HFF-Myc (cell line): ENCODE results near the gene FAM222B.
"Not testable (repeated sequence)": the region's sequence is repeated elsewhere in the genome, so short reads cannot be mapped to it uniquely, and the experiment has no call there.

ENCODE experiments used
- DNase-seq: peaks from one replicate; pipeline ENCODE4 v3.0.0-alpha.2; 2011; ENCODE audit warnings: low read depth; ENCODE audit errors: extremely low read depth
- H3K4me3 ChIP-seq: replicated peaks from 2 replicates; pipeline ENCODE4 v1.5.1; 2011; ENCODE audit warnings: low read depth, mild to moderate bottlenecking, control low read depth, low read length
- TF ChIP-seq, protein P1 (sequence below): IDR thresholded peaks from 2 replicates; pipeline ENCODE4 v1.5.1; 2012; ENCODE audit warnings: mild to moderate bottlenecking, low read depth, low read length, control low read depth; ENCODE audit errors: missing control alignments

FAM222B gene

DNA sequence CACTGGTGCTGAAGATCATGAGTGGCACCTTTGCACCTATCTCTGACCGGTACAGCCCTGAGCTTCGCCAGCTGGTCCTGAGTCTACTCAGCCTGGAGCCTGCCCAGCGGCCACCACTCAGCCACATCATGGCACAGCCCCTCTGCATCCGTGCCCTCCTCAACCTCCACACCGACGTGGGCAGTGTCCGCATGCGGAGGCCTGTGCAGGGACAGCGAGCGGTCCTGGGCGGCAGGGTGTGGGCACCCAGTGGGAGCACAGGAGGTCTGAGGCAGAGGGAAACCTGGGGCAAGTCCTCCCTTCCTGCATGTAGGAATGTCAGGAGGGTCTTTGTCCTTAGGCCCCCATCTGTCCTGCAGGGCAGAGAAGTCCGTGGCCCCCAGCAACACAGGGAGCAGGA is 105.3 kb downstream of the FAM222B start:
- no peak overlapping the region for H3K4me3 ChIP-seq
- TF ChIP-seq, protein P1, sequence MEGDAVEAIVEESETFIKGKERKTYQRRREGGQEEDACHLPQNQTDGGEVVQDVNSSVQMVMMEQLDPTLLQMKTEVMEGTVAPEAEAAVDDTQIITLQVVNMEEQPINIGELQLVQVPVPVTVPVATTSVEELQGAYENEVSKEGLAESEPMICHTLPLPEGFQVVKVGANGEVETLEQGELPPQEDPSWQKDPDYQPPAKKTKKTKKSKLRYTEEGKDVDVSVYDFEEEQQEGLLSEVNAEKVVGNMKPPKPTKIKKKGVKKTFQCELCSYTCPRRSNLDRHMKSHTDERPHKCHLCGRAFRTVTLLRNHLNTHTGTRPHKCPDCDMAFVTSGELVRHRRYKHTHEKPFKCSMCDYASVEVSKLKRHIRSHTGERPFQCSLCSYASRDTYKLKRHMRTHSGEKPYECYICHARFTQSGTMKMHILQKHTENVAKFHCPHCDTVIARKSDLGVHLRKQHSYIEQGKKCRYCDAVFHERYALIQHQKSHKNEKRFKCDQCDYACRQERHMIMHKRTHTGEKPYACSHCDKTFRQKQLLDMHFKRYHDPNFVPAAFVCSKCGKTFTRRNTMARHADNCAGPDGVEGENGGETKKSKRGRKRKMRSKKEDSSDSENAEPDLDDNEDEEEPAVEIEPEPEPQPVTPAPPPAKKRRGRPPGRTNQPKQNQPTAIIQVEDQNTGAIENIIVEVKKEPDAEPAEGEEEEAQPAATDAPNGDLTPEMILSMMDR: no peak

DNA sequence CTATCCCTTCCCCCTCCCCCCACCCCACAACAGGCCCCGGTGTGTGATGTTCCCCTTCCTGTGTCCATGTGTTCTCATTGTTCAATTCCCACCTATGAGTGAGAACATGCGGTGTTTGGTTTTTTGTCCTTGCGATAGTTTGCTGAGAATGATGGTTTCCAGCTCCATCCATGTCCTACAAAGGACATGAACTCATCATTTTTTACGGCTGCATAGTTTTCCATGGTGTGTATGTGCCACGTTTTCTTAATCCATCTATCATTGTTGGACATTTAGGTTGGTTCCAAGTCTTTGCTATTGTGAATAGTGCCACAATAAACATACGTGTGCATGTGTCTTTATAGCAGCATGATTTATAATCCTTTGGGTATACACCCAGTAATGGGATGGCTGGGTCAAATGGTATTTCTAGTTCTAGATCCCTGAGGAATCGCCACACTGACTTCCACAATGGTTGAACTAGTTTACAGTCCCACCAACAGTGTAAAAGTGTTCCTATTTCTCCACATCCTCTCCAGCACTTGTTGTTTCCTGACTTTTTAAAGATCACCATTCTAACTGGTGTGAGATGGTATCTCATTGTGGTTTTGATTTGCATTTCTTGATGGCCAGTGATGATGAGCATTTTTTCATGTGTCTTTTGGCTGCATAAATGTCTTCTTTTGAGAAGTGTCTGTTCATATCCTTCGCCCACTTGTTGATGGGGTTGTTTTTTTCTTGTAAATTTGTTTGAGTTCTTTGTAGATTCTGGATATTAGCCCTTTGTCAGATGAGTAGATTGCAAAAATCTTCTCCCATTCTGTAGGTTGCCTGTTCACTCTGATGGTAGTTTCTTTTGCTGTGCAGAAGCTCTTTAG is 106.4 kb downstream of the FAM222B start:
- H3K4me3 ChIP-seq, DNase-seq: not testable (repeated sequence)

More for the DNA sequence above, 105.3 kb downstream of the FAM222B start:
- no peak for DNase-seq

DNA sequence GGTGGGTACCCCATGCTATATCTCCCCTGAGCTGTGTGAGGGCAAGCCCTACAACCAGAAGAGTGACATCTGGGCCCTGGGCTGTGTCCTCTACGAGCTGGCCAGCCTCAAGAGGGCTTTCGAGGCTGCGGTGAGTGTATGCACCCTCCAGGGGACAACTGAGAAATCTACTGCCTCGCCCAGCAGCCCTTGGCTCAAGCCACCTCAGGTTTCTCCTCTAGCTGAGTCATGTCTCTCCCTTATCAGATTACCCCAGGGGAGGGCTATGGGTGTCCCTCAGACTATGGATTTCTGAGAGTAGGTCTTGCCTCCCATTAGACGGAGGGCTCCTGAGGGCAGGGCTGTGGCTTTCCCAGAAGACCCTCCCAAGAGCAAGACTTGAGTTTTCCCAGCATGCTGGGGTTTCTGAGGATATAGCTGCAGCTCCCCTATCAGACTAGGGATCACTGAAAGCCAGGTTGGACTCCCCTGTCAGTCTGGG is 107.3 kb downstream of the FAM222B start:
- no peak for DNase-seq
- TF ChIP-seq, protein P1: no peak
- H3K4me3 ChIP-seq: no peak overlapping the region

DNA sequence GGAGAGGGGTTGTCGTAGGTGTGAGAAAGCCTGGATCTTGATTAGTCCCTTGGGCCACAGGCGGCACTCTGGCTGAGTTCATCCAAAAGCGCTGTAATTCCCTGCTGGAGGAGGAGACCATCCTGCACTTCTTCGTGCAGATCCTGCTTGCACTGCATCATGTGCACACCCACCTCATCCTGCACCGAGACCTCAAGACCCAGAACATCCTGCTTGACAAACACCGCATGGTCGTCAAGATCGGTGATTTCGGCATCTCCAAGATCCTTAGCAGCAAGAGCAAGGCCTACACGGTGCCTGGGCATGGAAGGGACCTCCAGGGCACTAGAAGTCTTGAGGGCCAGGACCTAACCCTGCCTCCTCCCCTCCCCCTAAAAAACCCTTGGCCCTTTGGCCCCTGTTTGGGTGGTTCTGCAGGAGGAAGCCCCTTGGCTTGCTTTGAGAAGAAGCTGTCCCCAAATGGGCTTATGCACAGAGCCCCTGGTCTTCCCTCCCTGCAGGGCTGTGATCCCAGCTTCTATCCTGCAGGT is 107.8 kb downstream of the FAM222B start:
- no peak overlapping the region for H3K4me3 ChIP-seq
- TF ChIP-seq, protein P1: no peak
- no peak for DNase-seq

DNA sequence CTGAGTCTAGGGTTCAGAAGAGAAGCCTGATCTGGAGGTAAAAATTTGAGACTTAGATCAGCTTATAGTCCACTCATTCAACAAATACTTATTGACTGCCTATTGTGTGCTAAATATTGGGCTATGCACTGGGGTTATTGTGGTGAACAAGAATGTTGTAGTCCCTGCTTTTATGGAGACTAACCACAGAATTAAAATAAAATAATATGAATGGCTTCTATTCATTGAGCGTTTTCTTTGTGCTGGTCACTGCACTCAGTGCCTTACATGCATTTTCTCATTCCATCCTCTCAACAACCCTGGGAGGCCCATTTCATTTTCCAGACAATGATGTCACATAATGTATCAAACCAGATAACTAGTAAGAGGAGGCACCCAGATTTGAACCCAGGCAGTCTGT is 109.2 kb downstream of the FAM222B start:
- TF ChIP-seq, protein P1: no peak
- no peak for DNase-seq
- no peak overlapping the region for H3K4me3 ChIP-seq

DNA sequence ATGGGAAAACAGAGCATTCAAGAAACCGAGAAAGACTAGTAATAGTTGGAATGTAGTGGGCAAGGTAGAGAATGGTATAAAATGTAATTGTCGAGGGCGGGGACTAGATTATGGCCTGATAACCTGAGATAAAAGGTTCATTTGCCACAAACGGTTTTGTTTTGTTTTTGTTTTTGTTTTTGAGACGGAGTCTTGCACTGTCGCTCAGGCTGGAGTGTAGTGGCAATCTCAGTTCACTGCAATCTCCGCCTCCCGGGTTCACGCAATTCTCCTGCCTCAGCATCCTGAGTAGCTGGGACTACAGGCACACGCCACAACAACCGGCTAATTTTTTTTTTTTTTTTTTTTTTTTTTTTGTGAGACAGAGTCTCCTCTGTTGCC is 112.7 kb downstream of the FAM222B start:
- no peak for DNase-seq
- H3K4me3 ChIP-seq: no peak overlapping the region
- TF ChIP-seq, protein P1: no peak

DNA sequence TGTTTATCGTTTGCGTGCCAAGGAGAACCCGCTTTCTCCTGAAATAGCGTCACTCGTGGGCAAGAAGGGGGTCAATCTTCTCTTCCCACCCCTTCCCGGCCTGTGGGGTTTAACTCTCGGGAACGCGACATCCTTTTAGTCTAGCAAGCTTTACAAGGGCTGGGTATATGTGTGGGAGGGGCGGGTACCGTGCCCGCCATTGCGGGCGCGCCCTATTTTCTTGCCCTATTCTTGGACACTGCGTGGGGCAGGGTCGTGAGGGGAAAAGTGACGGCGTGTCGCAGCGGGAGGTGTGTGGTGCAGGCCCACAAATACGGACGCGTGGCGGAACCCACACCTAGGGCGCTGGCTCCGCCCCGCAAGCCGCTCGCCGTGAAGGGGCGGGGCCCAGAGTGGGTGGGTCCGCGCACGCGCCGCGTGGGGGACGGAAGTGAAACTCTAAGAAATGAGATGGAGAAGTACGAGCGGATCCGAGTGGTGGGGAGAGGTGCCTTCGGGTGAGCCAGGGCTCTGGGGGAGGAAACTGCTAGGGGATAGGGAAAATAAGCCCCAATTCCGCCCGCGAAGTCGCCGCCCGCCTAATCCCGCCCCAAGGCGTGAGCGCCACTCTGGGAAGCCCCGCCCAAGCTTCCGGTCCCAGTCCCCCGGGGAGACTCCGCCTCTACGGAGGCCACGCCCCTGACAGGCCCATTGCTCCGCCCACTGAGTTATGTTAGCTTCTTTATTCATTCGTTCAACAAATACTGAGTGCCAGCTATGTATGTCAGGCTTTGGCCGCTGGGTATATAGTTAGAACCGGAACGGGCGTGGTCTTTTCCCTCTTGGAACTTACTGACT is 114.0 kb downstream of the FAM222B start, which contains the start of gene NEK8:
NEK8 (plus strand) TSS at position 425 of the 837 bp plus-strand sequence; CDS start at position 451, 26 bp downstream.
- peak within 1 kb of the TSS; percentile 99 for H3K4me3 ChIP-seq
- DNase-seq: peak; percentile 87
- TF ChIP-seq, protein P1: no peak
